ENCODE results near the gene TUFT1. TPM values are rescaled to one million over a fixed set of nuclear protein-coding genes. Genes with fewer than 3 reads are reported as not detected.

TUFT1 gene
- total RNA-seq: 7.5 TPM in 2 replicates
- long read RNA-seq, transcript TUFT1-202 (12 exons, 3,033 nt): major isoform, 15 of 17 reads
- long read RNA-seq, partial matches to known transcripts: 0 of 17 reads
- long read RNA-seq, other reads (novel, unspliced or antisense): 2 of 17 reads

GRCh38 chr1:151540021-151540981, at the start of gene TUFT1:
Gene TUFT1, plus strand, starts transcription at chr1:151540309. Its CDS starts 58 bp downstream, at chr1:151540367.
- Mint-ChIP-seq H3K27me3 (ENCODE audit: low read depth) (peaks cover 12% of the 10 kb centered on the region), H3K4me1 (peaks cover 27% of the 10 kb centered on the region), H3K9me3 (no peaks in the 10 kb centered on the region), H3K4me3 (peak within 1 kb of the TSS; percentile 98), H3K36me3 (ENCODE audit: low read depth) (no peaks in the 10 kb centered on the region), H3K27ac (ENCODE audit: unreplicated experiment) (peak within 1 kb of the TSS; percentile 94)
- DNase-seq (ENCODE audit: low read depth, low spot score): peak; percentile 89
- TF ChIP-seq, protein P1, sequence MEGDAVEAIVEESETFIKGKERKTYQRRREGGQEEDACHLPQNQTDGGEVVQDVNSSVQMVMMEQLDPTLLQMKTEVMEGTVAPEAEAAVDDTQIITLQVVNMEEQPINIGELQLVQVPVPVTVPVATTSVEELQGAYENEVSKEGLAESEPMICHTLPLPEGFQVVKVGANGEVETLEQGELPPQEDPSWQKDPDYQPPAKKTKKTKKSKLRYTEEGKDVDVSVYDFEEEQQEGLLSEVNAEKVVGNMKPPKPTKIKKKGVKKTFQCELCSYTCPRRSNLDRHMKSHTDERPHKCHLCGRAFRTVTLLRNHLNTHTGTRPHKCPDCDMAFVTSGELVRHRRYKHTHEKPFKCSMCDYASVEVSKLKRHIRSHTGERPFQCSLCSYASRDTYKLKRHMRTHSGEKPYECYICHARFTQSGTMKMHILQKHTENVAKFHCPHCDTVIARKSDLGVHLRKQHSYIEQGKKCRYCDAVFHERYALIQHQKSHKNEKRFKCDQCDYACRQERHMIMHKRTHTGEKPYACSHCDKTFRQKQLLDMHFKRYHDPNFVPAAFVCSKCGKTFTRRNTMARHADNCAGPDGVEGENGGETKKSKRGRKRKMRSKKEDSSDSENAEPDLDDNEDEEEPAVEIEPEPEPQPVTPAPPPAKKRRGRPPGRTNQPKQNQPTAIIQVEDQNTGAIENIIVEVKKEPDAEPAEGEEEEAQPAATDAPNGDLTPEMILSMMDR (conservative IDR thresholded peaks at IDR 0.05): no peak

- Mint-ChIP-seq H3K27me3 (ENCODE audit: low read depth) (no peaks in the 10 kb centered on the region), H3K36me3 (ENCODE audit: low read depth) (no peaks in the 10 kb centered on the region), H3K4me3 (no peak overlapping the region), H3K9me3 (no peaks in the 10 kb centered on the region), H3K27ac (ENCODE audit: unreplicated experiment) (peak overlapping the region; percentile 58), H3K4me1 (peaks cover 14% of the 10 kb centered on the region)
- no peak for DNase-seq (ENCODE audit: low read depth, low spot score)
- TF ChIP-seq, protein P1 (conservative IDR thresholded peaks at IDR 0.05): no peak
Measured at GRCh38 chr1:151491641-151492040, 48.5 kb upstream of the TUFT1 start.

DNA sequence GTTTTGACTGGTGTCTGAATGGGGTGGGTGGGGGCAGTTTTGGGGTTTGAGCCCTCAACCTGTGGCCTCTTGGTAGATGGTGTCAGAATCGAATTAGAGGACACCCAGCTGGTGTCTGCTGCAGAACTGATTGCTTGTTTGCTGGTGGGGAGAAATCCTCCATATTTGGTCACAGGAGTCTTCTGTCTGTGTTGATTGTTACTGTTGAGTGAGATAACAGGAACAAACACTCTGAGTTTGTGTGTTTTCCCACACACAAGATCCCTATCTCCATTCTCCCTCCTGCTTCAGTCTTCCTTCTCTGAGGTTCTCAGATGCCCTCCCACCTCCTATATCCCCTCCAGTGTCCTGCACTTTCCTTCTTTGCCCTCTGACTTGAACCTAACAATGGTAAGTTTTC, 48.0 kb upstream of the TUFT1 start:
- H3K4me3 Mint-ChIP-seq: no peak overlapping the region
- H3K27ac Mint-ChIP-seq (ENCODE audit: unreplicated experiment): no peak overlapping the region
- DNase-seq (ENCODE audit: low read depth, low spot score): no peak
- no peaks in the 10 kb centered on the region for H3K27me3 Mint-ChIP-seq (ENCODE audit: low read depth)
- H3K9me3 Mint-ChIP-seq: no peaks in the 10 kb centered on the region
- H3K4me1 Mint-ChIP-seq: peaks cover 14% of the 10 kb centered on the region
- TF ChIP-seq, protein P1 (conservative IDR thresholded peaks at IDR 0.05): no peak
- no peaks in the 10 kb centered on the region for H3K36me3 Mint-ChIP-seq (ENCODE audit: low read depth)

DNA sequence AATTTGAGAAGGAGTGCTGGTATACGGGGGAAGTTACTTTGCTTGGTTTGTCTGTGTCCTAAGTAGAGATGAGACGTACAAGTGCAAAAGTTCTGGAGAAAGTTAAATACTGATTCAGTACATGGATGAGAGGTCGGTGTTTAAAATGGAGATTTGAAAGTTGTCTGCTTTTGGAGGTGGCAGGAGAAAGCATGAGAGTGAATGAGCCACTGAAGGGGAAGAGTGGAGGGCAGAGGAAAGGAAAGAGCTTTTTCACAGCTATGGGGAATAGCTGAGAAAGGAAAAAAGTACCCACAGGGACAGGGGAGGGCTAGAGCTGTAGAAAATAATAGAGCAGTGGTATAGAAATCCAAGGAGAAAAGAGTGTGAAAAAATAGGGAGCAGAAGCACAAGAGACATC, 47.1 kb upstream of the TUFT1 start:
- Mint-ChIP-seq H3K36me3 (ENCODE audit: low read depth) (no peaks in the 10 kb centered on the region), H3K27ac (ENCODE audit: unreplicated experiment) (no peak overlapping the region), H3K4me3 (no peak overlapping the region), H3K9me3 (no peaks in the 10 kb centered on the region), H3K4me1 (peaks cover 14% of the 10 kb centered on the region), H3K27me3 (ENCODE audit: low read depth) (no peaks in the 10 kb centered on the region)
- TF ChIP-seq, protein P1 (conservative IDR thresholded peaks at IDR 0.05): no peak
- no peak for DNase-seq (ENCODE audit: low read depth, low spot score)

- H3K4me1 Mint-ChIP-seq: peaks cover 14% of the 10 kb centered on the region
- no peaks in the 10 kb centered on the region for H3K36me3 Mint-ChIP-seq (ENCODE audit: low read depth)
- DNase-seq (ENCODE audit: low read depth, low spot score): no peak
Measured at GRCh38 chr1:151494741-151495281, 45.3 kb upstream of the TUFT1 start.

More at GRCh38 chr1:151494741-151495281, 45.3 kb upstream of the TUFT1 start:
- Mint-ChIP-seq H3K9me3 (no peaks in the 10 kb centered on the region), H3K4me3 (no peak overlapping the region), H3K27me3 (ENCODE audit: low read depth) (no peaks in the 10 kb centered on the region), H3K27ac (ENCODE audit: unreplicated experiment) (no peak overlapping the region)
- TF ChIP-seq, protein P1 (conservative IDR thresholded peaks at IDR 0.05): no peak
